NCI-H2171 treated with DMSO at 0.1 percent for 48 hours (cell line): ENCODE data around the gene GOLGB1.
"Not testable (repeated sequence)": the region's sequence is repeated elsewhere in the genome, so short reads cannot be mapped to it uniquely, and the experiment has no call there.

Source experiments
- DNase-seq: peaks from one replicate; lab custom pipeline; 2025; lab: John Stamatoyannopoulos, UW

GOLGB1 gene

DNA sequence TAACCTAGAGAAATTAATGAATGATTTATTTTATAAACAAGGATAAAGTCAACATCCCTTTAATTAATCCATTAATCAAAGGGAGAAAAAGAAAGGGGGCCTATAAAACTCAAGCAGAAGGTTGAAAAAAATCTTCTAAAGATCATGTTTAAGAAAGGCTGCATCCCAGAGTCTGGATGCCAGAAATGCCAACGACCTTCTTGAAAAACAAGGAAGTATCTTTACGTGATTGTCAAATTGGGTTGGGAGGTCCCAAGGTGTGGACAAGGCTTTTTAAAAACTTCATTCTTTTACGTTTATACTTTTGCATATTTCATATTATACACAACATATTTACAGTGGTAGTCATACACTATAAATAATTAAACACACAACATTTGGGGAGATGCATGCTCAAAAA, 1.6 kb downstream of the GOLGB1 start:
- DNase-seq, result no peak

DNA sequence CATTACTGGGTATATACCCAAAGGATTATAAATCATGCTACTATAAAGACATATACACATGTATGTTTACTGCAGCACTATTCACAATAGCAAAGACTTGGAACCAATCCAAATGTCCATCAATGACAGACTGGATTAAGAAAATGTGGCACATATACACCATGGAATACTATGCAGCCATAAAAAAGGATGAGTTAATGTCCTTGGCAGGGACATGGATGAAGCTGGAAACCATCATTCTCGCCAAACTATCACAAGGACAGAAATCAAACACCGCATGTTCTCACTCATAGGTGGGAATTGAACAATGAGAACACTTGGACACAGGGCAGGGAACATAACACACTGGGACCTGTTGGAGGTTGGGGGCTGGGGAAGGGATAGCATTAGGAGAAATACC, 6.4 kb downstream of the GOLGB1 start:
- DNase-seq, result not testable (repeated sequence)

DNA sequence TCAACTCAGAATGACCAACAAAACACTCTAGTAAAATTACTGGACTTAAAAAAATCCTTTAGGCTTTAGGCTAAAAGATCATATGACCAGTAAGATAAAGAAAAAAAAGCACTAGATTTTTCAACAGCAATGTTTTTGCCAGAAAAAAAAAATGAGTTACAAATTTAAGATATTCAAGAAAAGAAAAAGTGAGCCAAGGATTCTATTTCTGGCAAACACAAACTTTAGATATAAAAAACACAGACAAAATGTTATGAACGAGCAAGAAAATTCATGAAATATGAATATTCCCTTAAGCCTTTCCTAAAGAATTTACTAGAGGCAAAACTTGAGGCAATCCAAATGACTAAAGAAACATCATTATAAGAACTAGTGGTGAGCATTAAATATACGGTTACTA, 8.6 kb downstream of the GOLGB1 start:
- DNase-seq, result no peak

DNA sequence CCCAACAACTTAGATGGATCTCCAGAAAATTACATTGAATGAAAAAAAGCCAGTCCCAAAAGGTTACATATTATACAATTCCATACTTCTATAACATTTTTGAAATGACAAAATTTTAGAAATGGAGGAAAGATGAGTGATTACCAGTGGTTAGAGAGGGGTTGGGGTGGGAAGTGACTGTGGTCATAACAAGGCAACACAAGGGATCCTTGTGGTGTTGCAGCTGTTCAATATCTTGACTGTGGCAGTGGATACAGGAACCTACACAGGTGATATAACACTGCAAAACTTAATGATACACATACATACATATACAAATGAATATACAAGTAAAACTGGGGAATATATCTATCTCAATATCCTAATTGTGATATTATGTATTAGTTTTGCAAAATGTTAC, 9.6 kb downstream of the GOLGB1 start:
- DNase-seq, result no peak

DNA sequence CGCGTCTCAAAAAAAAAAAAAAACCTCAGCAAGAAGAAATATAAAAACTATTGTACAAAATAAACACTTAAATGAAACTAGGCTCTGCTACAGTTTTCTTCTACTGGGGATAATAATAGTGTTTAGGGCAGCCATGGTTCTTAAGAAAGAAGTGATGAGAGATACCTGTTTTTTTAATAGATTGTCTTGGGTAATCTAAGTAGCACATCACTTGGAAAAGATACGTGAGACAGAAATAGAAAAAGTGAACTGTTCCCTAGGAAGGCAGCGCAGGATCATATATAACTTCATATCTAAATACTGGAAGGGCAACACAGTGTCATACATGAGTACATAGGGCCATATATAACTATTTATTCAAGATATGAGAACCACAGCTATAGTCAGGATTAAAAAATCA, 11.9 kb downstream of the GOLGB1 start:
- DNase-seq, result no peak

DNA sequence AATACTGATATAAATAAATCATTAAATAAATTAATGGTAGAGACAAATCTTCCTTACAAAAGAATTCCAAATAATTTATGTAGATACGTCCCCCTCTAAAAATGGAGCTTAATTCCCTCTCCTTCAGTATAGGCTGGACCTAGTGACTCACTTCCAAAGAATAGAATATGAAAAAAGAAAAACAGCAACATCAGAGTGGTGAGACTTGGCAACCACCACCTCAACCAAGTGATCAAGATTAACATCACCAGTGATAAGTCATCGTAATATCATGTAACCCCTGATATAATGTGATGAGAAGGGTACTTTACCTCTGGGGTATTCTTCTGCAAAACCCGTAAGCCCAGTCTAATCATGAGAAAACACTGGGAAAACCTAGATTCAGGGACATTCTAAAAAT, 13.4 kb downstream of the GOLGB1 start:
- DNase-seq, result no peak

DNA sequence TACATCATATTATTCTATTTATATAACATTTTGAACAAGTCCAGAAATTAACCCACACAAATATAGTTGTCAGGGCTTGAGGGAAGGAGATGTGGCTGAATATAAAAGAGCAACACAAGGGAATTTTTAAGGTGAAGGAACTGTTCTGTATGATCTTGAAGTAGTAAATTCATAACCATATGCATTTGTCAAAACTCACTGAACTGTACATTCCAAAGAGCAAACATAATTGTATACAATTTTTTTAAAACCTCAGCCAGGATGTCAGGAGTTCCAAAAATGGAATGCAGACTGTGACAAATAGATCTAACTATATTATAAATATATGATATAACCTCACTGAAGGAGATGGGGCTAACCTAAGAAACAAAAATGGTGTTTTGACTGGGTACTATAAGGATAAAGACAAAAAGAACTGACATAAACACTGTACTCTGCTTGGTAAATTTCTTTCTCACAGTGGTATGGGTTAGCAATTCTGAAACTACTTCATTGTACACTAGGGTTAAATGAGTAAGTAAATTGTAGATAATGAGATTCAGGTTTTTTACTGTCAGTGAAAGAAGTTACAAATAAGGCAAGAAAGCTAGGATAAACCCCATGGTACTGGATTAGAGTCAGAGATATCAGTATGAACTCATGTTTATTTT, 14.4 kb downstream of the GOLGB1 start:
- no peak for DNase-seq

DNA sequence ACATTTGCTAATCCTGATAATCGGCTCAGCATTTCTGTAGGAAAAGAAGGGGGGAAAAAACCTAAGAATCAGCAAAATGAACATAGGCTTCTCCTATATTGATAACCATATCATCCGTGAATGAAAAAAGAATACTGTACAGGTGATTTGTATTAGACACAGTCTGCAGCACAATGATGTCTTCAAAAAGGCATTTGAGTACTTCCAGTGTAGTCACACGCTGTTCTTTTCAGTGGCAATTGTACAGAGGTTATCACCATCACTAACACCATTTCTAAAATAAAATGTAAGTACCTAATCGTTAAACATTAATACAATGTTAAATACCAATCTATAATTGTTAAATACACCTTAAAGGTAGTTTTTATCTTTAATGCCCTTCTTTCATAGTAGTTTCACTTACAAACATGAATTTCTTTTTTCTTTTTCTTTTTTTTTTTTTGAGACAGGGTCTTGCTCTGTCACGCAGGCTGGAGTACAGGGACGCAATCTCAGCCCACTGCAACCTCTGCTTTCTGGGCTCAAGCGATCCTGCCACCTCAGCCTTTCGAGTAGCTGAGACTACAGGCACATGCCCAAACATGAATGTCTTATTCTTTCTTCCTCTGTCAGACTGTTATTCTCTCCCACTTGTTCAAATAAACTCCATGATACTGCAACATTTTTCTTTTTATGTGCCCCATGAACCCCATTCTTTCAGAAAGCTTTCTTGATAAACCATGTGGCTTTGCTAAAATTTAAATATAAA, 18.4 kb downstream of the GOLGB1 start:
- DNase-seq, result no peak

DNA sequence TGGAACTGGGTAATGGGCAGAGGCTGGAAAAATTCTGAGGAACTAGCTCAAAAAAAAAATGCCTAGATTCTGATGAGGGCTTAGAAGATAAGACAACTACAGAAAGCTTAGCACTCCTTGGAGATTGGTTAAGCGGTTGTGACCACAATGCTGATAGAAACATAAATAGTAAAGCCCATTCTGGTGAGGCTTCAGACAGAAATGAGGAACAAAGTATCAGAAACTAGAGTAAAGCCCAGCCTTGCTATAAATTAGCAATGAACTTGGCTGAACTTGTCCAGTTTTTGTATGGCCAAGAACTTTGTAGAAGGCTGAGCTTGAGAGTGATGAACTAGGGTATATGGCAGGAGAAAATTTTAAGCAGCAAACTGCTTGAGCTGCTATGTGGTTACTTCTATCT, 25.4 kb downstream of the GOLGB1 start:
- no peak for DNase-seq

DNA sequence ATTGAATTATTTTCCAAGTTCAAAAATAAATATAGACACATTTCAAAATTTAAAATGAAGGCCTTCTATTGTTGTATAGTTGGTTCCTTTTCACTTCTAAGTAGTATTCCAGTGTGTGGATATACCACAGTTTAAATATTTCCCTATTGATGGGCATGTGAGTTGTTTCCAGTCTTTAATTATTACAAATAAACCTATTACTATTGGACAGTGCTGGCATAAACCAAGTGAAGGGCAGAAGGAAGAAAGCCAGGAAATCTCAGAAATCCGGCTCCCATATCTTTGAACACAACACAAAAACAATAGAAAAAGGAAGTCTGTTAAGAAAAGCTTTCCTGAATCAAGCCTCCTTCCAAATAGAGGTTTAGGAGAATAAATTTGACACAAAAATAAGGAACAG, 26.1 kb downstream of the GOLGB1 start:
- no peak for DNase-seq

DNA sequence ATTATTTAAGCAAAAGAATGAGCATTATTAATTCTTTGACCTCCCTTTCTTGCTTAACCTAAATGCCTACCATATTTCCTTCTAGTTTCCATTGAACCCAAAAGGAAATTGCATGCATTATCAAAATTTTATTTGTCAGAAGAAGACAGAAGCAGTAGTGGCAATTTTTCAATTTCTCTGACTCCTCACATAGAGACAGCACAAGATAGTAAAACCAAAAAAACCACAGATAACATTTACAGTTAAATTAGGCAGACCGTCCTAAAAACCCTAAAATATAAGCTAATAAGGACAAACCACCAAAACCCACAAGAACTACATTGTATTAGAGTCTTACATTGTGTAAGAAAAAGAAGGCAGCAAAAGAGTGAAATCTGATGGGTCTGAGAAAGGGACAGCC, 27.1 kb downstream of the GOLGB1 start:
- DNase-seq, result no peak

DNA sequence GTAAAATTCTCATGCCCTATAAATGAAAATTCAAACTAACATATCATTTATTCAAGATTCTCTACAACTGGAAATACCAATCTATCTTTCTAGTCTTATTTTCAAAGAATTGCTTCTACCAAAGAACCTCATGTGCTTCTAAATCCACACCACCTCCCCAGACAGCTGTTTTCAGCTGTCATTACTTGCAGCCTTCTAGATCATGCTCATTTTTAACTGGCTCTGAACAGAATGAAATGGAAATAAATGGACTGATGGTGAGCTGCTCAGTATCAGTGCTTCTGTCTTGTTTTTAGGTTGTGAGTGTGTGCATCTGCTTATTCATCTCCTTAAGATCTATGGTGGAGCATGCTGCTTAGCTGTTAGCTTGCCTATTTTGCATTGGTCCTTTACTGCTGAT, 29.4 kb downstream of the GOLGB1 start:
- no peak for DNase-seq

DNA sequence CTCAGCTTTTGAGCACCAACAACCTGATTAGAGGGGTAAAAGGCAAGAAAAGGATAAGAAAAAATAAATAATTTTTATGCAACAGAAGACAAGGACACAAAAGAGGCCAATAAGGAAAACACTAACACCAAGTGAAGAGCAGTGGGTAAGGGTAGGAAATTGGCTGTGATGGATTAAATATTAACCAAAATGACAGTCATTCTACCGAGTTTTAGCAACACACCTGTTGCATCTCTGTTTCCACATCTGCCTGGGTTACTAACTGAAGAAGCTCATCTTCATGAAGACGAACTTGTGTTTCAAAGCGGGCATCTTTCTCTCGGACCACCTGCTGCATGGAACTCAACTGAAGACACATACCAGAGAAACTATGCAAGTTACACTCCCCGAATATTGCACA, 30.1 kb downstream of the GOLGB1 start:
- DNase-seq, result no peak

DNA sequence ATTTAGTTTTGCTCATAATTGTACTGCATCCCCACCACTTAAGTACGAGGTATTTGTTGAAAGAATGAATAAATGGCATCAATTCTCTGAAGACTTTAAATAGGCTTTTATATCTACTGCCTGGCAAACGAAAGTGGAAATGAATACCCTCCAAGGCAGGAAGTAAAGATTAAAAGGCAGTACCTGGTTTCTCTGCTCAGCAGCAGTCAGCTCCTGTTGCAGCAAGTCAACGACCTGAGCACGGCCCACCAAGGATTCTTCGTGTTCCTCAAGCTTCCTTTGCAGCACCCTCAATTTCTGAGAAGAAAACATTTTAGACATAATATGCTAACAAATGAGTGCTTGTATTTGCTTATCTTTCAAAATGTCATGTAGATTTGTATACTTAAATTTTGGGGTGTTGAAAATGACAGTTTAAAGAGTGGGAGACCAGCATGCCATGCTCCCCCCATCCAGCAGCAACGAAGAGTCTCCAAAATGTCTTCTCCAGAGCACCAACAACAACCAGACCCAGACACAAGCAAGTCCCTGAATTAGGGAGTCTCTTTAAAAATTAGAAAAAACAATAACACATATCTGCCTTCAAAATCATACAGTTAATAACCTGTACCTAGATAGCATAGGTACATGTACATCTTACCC, 31.2 kb downstream of the GOLGB1 start:
- no peak for DNase-seq

DNA sequence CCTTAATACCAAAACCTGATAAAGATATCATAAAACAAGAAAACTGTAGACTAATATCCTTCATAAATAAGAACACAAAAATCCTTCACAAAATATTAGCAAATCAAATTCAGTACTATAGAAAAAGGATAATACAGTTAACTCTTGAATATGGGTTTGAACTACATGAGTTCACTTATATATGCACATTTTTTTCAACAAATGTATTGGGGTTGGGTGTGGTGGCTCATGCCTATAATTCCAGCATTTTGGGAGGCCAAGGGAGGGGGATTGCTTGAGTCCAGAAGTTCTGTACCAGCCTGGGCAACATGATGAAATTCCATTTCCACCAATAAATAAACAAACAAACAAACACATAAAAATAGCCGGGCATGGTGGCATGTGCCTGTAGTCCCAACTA, 39.2 kb downstream of the GOLGB1 start:
- DNase-seq, result no peak

DNA sequence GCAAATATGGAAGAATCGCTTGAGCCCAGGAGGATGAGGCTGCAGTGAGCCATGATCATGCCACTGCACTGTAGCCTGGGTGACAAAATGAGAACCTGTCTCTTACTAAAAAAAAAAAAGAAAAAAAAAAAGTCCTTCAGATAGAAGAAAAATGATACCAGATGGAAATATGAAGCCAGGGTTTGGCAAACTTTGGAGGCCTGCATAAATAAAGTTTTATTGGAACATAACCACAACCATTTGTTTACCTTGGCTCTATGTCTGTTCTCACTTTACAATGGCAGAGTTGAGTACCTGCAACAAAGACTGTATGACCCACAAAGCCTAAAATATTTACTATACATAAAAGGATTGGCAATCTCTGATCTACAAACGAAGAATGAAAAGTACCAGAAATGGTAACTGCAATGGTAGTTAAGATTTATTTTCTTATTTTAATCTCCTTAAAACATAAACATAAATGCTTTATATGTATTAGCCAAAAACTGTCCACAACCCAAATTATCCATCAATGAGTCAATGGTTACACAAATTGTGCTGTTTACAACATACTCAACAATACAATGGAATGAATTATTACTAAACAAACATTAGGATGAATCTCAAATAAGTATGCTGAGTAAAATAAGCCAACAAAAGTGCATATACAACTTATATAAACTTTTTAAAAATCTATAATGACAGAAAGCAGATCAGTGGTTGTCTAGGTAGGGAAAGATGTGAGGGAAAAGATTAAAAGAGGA, 41.8 kb downstream of the GOLGB1 start:
- DNase-seq, result peak; percentile 7

DNA sequence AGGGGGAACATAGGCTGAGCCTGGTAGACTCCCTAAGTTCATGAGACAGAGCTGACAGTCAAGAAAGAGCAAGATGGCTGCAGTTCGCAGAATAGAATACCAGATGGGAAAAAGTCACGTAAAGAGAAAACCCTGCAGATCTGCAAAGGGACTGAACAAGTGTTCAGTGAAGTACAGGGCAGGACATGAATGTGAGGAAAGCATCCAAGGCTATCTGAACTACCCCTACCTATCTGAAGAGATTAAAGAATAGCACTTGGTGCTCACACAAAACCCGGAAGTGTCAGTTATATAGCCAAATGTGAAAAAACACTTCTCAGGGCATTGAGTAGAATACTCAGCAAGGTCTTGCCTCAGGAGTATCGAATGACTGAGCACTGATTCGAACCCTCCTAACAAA, 44.0 kb downstream of the GOLGB1 start:
- DNase-seq, result no peak

DNA sequence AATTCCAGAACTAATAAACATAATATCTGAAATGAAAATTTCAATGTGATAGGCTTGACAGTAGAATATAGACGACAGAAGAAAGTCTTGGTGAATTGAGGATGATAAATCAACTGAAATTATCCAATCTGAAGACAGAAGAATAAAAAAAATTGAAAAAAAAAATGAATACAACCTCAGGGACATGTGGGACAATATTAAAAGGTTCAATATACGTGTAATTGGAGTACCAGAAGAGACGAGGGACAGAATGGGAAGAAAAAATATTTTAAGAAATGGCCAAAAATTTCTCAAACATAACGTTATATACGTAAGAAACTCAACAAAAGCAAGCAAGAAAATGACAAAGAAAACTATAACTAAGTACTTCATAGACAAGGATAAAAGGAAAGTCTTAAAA, 45.6 kb downstream of the GOLGB1 start:
- no peak for DNase-seq

DNA sequence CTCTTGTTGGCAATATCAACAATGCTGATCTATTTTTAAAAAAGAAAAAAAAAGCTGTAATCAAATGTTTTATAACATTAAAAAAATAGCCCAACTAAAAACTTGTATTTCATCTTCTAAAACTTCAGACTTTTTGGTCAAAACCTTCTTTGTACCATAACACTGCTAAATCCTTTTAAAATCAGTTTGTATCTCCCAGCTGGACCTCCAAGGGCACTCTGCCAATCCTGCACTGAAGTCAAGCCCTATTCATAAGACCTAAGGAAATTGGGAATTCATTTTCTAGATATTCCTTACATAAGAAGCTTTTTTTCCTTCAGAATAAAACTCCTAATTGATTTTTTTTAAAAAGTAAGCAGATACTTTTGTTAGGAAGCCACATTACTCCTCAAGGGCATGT, 50.6 kb downstream of the GOLGB1 start:
- no peak for DNase-seq

DNA sequence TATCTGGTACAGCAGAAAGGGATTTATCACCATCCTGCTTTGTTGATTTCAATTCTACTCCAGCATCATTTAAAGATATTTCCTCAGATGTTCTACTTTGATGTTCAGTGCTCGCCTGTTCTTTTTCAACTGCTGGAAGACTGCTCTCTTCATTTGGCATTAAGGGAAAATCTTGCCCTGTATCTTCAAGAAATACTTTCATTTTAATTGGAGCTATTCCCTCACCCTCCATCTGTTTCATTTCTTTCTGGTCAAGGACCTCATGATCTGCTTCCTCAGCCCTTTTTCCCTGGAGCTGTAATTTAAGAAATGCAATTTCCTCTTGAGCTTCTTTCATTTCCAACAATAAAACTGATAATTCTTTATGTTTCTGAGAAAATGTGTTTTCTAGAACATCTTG, 51.1 kb downstream of the GOLGB1 start:
- DNase-seq, result no peak

DNA sequence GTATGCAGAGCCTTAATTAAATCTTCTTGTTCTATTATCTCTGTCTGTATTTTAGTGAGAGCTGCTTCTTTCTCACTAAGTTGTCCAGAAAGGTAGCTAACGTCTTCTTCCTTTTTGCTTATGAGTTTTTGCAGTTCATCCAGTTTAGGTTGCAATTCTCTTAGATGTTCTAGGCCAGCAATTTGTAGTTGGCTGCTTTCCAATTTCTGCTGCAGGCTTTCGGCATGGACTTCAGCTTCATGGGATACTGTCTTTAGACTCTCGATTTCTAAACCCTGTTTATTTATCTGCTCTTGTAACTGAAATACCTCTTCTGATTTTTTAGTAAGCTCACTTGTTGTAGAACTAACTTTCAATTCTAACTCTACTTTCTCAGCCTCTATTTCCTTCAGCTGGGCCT, 53.4 kb downstream of the GOLGB1 start:
- no peak for DNase-seq

DNA sequence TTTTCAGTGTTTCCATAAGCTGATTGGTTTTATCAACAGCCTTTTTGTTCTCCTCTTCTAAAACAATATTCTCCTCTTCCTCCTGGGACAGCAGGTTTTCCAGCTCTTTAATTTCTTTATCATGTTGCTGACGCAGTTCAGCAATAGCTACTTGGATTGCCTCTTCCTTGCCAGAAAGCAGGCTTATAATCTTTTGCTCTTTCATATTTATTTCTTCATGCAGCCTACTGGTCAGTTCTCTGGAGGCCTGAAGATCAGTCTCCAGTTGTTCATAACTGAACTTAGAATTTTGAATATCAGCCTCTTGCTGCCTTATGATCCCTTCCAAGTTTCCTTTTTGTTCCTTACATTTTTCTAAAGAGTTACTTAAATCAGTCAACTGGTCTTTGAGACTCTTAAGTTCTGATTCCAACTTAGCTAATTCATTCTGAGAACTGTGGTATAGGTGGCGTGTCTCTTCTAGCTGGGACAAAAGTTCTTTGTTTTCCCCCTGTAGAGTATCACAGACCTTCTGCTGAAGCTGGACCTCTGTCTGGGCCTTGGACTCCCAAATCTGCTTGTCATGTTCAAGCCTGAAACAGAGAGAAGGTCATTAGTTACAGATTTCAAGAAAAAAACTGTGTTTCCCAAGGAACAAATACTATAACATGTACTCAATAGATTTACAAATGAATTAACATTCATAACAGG, 57.4 kb downstream of the GOLGB1 start:
- no peak for DNase-seq
